HG02885 (cell line): ENCODE measurements around the gene CTDSPL2.
"Not testable (repeated sequence)": the region's sequence is repeated elsewhere in the genome, so short reads cannot be mapped to it uniquely, and the experiment has no call there.

Experiments used
- ATAC-seq: cut with Tn5 transposase; IDR thresholded peaks from one replicate; pipeline ENCODE4 v1.9.1; 2021; ENCODE audit warnings: mild to moderate bottlenecking; ENCODE audit not compliant: unreplicated experiment, poor library complexity

The CTDSPL2 gene

GRCh38 chr15:44426975-44427755 lies at the start of gene CTDSPL2:
TSS of gene CTDSPL2 (plus strand) at chr15:44427629. CDS start at chr15:44459015, 31,386 bp downstream.
- peak; percentile 96 for ATAC-seq

GRCh38 chr15:44381236-44381635 lies 46.2 kb upstream of the CTDSPL2 start:
- ATAC-seq = no peak

DNA sequence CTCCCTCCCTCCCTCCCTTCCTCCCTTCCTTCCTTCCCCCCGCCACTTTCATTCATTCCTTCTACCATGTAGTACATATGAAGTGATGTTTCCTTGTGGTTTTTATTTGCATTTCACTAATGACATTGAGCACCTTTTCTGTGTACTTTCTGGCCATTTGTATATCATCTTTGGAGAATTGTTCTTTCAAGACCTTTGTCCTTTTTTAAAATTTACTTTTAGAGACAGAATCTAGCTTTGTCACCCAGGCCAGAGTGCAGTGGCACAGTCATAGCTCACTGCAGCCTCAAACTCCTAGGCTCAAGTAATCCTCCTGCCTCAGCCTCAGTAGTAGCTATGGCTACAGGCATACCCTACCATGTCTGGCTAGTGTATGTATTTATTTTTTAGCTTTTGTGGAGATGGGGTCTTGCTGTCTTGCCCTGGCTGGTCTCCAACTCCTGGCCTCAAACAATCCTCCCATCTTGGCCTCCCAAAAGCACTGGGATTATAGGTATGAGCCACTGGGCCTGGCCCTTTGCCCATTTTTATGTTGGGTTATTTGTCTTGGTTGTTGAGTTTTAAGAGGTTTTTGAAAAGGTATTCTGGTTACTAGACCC lies 42.0 kb upstream of the CTDSPL2 start:
- ATAC-seq = no peak

DNA sequence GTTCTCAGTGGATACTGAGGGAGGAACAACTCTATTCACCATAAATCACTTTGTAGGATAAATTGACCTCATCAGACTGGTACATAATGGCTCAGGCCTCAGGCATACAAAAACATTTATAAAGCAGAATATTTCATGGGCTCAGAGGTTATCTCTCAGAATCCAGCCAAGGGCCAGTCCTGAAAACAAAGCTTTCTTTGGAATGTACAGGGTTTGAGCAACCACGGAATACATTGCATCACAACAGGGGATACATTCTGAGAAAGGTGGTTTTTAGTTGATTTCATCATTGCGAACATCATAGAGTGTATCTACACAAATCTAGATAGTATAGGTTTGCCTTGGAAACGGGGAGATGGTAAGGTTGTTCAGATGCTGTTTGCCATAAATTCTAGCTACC lies 33.4 kb upstream of the CTDSPL2 start:
- no peak for ATAC-seq

GRCh38 chr15:44394562-44394961 lies 32.9 kb upstream of the CTDSPL2 start:
- no peak for ATAC-seq

DNA sequence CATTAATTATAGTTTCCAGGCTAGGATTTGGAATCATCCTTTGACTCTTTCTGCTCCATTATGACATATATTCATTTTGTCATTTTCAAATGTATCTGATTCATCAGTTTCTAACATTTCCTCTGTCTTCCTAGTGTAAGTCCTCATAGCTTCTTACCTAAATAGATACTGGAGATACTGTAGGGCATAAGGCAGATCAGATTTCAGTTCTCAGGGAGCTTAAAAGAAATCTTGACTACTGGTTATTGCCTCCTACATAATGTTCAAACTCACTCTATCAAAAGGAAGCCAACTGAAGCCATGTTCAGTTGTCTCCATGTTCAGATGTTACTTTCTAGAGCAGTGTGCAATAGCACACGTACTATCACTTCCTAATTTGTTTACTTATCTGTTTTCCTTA lies 29.6 kb upstream of the CTDSPL2 start:
- no peak for ATAC-seq

DNA sequence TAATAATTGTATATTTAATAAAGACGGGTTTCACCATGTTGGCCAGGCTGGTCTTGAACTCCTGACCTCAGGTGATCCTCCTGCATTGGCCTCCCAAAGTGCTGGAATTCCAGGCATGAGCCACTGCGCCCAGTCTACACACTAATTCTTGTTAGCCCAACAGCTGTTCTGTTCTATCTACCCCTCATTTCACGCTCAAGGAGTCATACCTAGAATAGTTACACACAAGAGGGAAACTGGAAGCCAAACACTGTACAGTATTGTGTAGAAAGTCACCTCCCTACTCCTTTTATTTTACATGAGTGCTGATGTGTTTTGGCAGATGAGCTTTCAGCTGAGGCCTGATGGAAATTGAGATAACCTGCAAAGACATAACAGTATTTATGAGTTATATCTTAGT lies 13.4 kb upstream of the CTDSPL2 start:
- no peak for ATAC-seq

GRCh38 chr15:44427756-44428724 lies 611 bp downstream of the CTDSPL2 start:
- ATAC-seq = peak; percentile 2

- no peak for ATAC-seq
These were observed 8.7 kb downstream of the CTDSPL2 start for GRCh38 chr15:44435893-44436667.

- no peak for ATAC-seq
These were observed 11.0 kb downstream of the CTDSPL2 start for GRCh38 chr15:44438402-44438801.

DNA sequence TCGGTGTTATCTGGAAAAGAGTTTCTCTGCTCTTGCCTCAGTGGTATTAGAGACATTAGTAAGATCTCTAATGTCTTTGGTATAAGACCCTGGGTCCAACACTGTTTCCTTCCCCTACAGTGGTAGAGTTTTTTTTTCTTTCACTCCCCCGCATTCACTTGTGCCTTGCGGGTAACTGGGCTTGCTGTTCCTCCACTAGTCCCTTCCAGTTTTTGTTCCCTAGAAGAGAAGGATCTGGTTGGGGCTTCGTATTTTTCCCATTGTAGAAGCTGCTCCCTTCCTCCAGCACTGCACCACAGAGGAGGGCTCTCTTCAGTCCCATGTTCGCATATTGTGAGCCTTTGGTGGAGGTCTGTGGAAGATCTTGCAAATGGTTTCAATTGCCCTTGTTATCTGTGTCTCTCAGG lies 13.7 kb downstream of the CTDSPL2 start:
- no peak for ATAC-seq

DNA sequence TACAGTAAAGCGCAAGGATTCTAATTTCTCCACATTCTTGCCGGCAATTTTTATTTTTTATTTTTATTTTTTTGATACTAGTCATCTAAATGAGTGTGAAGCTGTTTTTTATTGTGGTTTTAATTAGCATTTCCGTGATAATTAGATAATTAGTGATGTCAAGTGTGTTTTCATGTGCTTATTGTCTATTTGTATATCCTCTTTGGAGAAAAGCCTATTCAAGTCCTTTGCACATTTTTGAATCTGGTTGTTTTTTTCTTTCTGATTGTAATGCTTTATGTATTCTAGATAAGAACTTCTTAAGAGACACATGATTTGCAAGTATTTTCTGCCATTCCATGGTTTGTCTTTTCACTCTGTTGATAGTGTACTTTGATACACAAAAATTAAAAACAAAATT lies 16.1 kb downstream of the CTDSPL2 start:
- ATAC-seq = no peak

GRCh38 chr15:44447772-44448376 lies 20.4 kb downstream of the CTDSPL2 start:
- no peak for ATAC-seq

- no peak for ATAC-seq
These were observed 22.7 kb downstream of the CTDSPL2 start for GRCh38 chr15:44450172-44450571.

- ATAC-seq = not testable (repeated sequence)
These were observed 26.3 kb downstream of the CTDSPL2 start for GRCh38 chr15:44453578-44454283.

GRCh38 chr15:44458429-44458828 lies 31.0 kb downstream of the CTDSPL2 start:
- ATAC-seq = no peak

- ATAC-seq = no peak
These were observed 41.4 kb downstream of the CTDSPL2 start for GRCh38 chr15:44468709-44469385.

DNA sequence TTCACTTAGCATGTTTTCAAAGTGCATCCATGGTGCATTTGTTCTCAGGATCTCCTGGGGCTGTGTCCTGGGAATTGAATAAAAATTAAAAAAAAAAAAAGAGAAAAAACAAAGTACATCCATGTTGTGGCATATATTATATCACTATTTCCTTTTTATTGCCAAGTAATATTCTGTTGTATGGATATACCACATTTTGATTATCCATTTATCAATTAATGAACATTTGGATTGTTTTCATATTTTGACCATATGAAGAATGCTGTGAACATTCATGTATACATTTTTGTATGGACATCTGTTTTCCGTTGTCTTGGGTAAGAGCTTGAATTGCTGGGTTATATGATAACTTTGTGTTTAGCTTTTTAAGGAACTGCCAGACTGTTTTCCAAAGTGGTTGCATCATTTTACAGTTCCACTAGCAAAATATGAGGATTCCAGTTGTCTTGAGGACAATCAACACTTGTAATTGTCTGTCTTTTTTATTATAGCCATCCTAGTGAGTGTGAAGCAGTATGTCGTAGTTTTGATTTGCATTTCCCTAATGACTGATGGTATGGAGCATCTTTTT lies 44.5 kb downstream of the CTDSPL2 start:
- ATAC-seq = no peak
